HepG2 (cell line): ENCODE data around the gene RPS6KA5.

Experiments
- DPF2 ChIP-seq: sonication (generic); formaldehyde crosslinking; IDR thresholded peaks from 2 replicates; pipeline ENCODE4 v1.4.0; 2020; ENCODE audit warnings: mild to moderate bottlenecking, low read depth, missing genetic modification reagents, borderline replicate concordance
- KMT2B ChIP-seq: IDR thresholded peaks from 2 replicates; pipeline ENCODE4 v1.6.1; 2016; ENCODE audit warnings: missing genetic modification reagents, missing compliant biosample characterization
- RFX3 ChIP-seq: IDR thresholded peaks from 2 replicates; pipeline ENCODE4 v1.6.1; 2016; ENCODE audit warnings: missing biosample characterization, missing genetic modification reagents
- RORA ChIP-seq: sonication (generic); formaldehyde crosslinking; IDR thresholded peaks from 2 replicates; pipeline ENCODE4 v1.5.0; 2020; ENCODE audit warnings: mild to moderate bottlenecking, missing genetic modification reagents, moderate library complexity
- ZBTB4 ChIP-seq: sonication (generic); formaldehyde crosslinking; IDR thresholded peaks from 2 replicates; pipeline ENCODE4 v1.4.0; 2020; ENCODE audit warnings: missing genetic modification reagents, mild to moderate bottlenecking, borderline replicate concordance

- TF ChIP-seq RFX3 (CRISPR knock-in tag) (no peak), ZBTB4 (CRISPR knock-in tag) (no peak), DPF2 (no peak), RORA (CRISPR knock-in tag) (no peak), KMT2B (no peak)
Observed at GRCh38 chr14:90960818-90961217, 99.6 kb downstream of the RPS6KA5 start.
